NCI-H2227 (cell line): ENCODE measurements around the gene MLXIP.
"Not testable (repeated sequence)": the region's sequence is repeated elsewhere in the genome, so short reads cannot be mapped to it uniquely, and the experiment has no call there.

ENCODE experiments used
- DNase-seq: peaks from one replicate; lab custom pipeline; 2025; ENCODE audit not compliant: unreplicated experiment; lab: John Stamatoyannopoulos, UW

Gene MLXIP, protein sequence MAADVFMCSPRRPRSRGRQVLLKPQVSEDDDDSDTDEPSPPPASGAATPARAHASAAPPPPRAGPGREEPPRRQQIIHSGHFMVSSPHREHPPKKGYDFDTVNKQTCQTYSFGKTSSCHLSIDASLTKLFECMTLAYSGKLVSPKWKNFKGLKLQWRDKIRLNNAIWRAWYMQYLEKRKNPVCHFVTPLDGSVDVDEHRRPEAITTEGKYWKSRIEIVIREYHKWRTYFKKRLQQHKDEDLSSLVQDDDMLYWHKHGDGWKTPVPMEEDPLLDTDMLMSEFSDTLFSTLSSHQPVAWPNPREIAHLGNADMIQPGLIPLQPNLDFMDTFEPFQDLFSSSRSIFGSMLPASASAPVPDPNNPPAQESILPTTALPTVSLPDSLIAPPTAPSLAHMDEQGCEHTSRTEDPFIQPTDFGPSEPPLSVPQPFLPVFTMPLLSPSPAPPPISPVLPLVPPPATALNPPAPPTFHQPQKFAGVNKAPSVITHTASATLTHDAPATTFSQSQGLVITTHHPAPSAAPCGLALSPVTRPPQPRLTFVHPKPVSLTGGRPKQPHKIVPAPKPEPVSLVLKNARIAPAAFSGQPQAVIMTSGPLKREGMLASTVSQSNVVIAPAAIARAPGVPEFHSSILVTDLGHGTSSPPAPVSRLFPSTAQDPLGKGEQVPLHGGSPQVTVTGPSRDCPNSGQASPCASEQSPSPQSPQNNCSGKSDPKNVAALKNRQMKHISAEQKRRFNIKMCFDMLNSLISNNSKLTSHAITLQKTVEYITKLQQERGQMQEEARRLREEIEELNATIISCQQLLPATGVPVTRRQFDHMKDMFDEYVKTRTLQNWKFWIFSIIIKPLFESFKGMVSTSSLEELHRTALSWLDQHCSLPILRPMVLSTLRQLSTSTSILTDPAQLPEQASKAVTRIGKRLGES

GRCh38 chr12:122078141-122079032, at the start of gene MLXIP:
Gene MLXIP, plus strand, starts transcription at chr12:122078756. Its CDS starts 98 bp downstream, at chr12:122078854.
- peak; percentile 96 for DNase-seq

DNA sequence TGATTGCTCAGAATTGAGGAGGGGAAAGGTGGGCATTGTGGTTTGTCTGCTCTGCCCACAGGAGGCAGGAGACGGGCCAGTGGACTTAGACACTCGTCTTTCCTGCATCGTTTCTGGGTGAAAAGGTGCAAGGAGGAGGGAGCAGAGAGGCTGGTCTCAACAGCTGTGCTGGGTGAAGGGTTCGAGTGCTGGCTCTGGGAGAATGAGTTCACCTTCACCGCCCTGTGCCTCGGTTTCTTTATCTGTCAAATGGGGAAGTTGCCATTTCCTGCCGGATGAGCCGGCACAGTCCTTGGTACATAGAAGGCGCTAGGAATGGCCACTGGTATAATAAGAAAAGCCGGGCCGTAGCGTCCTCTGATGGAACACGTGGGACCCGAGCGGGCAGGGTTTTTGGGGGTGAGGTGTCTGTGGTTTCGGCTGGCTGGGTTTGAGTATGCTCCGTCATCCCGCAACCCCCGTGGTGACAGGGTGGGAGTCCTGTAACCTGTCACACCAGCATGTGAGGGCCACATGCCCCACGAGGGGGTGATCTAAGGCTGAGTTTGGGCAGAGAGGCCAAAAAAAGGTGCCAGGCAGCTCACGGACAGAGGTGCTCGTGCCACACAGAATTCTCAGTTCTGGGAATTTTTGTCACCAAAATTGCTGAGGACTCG, 49.5 kb upstream of the MLXIP start:
- no peak for DNase-seq

DNA sequence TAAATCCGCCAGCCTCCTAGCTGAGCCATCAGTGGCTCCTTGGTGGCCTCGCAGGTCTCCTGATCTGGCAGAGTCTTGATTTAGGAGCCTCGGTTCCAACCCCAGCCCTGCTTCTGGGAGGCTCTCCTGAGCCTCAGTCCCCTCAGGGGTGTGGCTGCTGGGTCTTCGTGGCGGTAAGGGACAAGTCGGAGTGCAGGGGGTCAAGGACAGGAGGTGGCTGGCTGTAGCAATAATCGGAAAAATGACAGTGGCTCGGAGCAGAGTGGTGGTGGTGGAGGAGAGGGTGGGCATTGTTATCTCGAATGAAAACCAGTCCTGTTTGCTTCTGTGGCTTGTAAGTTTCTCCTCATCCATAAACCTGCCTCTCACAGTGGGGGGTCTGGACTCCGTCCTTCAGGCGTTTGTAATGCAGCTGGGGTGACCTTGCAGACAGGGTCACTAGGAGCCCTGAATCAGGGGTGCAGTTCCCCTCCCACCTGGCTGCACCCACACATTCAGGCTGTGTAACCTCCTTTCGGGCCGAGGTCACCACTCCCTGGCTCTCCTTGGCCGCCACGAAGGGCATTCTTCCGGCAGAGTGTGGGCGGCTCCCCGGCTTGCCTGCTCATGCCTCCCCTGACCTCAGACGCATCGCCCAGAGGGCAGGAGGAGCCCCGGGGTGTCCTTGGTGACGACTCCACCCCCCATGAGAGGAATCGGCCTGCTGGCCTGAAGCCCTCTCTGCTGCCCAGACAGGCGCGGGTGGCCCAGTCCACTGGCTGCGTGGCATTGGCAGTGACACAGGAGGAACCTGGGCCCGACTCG, 48.7 kb upstream of the MLXIP start:
- DNase-seq, result no peak

GRCh38 chr12:122030424-122031035, 48.0 kb upstream of the MLXIP start:
- DNase-seq, result no peak

DNA sequence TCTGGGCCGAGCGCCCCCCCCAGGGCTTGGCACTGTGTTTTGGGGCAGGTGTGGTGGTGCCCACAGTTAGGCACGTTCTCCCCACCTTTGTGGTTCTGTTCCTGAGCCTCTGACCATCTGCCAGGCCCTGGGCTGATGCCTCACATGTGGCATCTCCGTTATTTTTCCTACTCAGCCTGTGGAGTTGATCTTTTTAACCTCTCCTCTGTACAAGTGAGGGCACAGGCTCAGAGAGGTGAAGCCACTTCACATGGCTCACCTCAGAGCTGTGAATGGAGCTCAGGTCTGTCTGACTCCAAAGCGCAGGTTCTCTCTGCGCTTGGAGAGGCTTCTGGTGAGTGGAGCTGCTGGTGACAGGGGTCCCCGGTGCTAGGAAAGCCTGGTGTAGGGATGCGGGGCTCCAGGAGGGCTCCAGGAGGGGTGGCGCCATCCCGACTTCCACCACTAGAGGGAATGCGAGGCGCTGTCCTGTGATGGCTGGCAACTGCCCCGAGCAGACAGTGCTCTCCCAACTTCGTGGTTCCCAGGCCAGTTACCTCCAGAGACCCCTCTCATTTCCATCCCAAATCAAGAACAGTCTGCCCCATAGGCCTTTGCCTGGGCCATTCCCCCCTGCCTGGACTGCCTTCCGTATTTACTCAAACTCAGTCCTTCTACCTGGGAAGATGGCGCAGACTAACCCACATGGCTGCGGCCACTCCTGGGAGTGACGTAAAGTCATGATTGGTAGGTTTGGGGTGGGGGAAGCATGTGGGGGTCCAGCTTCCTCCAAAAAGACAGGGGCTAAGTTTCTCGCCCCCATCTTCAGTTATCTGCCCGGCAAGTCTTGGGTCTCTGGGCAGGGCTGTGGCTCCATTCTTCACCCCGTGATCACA, 47.0 kb upstream of the MLXIP start:
- peak; percentile 45 for DNase-seq

- DNase-seq, result no peak
These were observed 46.0 kb upstream of the MLXIP start for GRCh38 chr12:122032580-122032979.

DNA sequence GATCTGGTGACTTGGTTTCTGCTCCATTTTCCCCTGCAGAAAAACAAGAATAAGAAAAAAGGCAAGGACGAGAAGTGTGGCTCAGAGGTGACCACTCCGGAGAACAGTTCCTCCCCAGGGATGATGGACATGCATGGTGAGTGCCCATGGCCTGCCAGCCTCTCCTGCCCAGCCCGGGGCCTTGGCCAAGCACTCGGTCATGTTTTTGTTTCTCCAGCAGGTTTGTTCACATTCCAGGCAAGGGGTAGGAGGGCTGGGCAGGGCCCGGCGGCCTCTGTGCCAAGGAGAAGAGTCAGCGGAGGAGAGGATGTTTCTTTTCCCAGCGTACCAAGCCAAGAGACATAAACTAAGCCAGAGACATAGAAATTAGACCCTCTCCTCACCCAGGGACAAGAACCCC, 43.3 kb upstream of the MLXIP start:
- DNase-seq, result no peak

DNA sequence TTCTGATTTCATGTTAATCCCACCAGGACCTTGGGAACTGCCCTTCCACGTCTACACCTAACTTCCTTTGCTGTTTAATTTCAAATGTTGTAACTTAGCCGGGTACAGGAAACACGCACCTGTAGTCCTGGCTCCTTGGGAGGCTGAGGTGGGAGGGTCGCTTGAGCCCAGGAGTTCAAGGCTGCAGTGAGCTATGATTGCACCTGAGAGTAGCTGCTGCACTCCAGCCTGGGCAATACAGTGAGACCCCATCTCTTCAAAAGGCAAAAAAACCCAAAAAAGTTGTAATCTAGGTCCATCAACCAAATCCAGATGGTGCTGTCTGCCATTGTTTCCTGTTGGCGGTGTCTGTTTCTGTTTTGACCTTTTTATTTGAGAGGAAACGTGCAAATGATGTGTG, 42.4 kb upstream of the MLXIP start:
- DNase-seq, result no peak

- no peak for DNase-seq
These were observed 37.8 kb upstream of the MLXIP start for GRCh38 chr12:122040579-122041386.

DNA sequence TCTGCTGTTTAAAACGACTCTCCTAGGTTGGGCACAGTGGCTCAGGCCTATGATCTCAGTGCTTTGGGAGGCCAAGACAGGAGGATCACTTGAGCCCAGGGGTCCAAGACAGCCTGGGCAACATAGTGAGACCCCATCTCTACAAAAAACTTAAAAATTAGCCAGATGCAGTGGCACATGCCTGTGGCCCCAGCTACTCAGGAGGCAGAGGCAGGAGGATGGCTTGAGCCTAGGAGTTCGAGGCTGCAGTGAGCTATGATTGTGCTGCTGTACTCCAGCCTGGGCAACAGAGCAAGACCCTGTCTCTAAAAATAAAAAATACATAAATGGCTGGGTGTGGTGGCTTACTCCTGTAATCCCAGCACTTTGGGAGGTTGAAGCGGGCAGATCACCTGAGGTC, 37.1 kb upstream of the MLXIP start:
- DNase-seq, result not testable (repeated sequence)

DNA sequence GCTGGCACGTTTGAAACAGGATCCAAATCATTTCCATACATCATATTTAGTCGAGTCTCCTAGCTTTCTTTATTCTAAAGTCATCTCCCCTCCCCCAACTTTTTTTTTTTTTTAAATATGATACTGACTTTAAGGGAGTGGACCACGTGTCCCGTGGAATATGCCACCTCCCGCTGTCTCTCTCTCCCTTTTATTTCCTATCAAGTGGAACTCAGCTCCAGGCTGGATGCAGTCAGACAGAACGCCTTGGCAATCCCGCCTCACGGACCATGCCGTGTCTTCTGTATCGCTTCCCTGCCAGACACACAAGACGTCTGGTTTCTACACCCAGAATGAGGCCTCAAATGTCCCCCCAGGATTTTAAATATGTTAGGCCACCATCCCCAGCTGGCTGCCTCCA, 35.6 kb upstream of the MLXIP start:
- DNase-seq, result no peak

- no peak for DNase-seq
These were observed 35.1 kb upstream of the MLXIP start for GRCh38 chr12:122043476-122043875.

- DNase-seq, result no peak
These were observed 33.3 kb upstream of the MLXIP start for GRCh38 chr12:122045262-122045661.

DNA sequence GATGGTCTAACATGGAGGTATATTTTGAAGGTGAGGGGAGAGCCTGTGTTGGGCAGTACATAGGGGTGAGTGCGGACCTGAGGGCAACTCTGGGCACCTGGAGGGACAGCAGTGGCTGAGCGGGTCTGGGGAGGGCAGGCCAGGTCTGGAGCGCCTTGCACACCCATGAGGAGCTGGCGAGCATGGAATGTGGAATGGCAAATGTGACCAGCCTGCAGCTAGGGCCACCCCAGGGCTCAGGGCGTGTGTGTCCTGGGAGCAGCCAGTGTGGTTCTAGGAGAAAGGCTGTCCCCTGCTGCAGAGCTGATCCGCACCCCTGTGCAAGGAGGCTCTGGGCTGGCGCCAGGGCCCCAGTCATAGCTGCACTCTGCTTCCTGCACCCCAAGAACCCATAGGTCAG, 32.4 kb upstream of the MLXIP start:
- no peak for DNase-seq

- no peak for DNase-seq
These were observed 30.4 kb upstream of the MLXIP start for GRCh38 chr12:122048151-122048550.

DNA sequence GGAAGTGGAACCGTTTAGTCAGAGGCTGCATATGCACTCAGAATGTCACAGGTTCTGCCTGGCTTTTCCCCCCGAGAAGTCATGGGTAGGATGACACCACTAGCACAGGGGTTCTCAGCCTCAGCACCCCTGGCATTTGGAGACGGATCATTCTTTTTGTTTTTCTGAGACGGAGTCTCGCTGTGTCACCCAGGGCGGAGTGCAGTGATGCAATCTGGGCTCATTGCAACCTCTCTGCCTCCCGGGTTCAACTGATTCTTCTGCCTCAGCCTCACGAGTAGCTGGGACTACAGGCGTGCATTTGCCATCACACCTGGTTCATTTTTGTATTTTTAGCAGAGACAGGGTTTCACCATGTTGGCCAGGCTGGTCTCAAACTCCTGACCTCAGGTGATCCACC, 28.7 kb upstream of the MLXIP start:
- DNase-seq, result no peak

DNA sequence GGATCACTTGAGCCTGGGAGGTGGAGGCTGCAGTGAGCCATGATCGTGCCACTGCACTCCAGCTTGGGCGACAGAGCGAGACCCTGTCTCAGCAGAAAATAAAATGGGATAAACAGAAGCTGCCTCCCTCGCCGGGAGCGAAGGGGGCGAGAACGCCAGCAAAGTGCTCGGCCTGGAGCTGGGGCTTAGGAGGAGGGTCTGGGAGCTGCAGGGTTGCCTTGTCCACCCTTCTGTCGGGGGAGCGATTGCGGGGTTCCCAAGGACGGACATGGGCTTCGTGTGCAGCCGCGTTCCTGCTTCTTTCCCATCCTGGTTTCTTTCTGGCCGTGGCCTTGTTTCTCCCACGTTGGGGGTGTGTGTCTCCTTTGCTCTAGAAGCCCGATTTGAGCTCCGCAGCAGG, 27.9 kb upstream of the MLXIP start:
- DNase-seq, result no peak
